ENCODE results near the gene KLF13. TPM values are rescaled to one million over a fixed set of nuclear protein-coding genes. Genes with fewer than 3 reads are reported as not detected.
A peak's percentile ranks its signal among the peaks of the same experiment; 100 is the strongest.

The KLF13 gene
- total and polyA plus RNA-seq, 2 donors (not counting 1 experiment from before 2014, with no cell fraction given), result 39.6 to 42.9 TPM

- Histone ChIP-seq H3K4me1 (ENCODE audit: control insufficient read depth, extremely low read depth, insufficient read depth, low read length) (peaks cover 23% of the 10 kb centered on the region), H3K9me3 (ENCODE audit: control insufficient read depth, insufficient read depth, low read depth, low read length) (no peaks in the 10 kb centered on the region), H3K4me3 (replicated peaks in 1 of 4; ENCODE audit: control extremely low read depth in 1 of 4, insufficient read depth in 1 of 4, low read depth in 3 of 4, low read length in 4 of 4) (no peak overlapping the region), H3K27me3 (ENCODE audit: control insufficient read depth, insufficient read depth, low read length) (no peaks in the 10 kb centered on the region), H4K20me1 (ENCODE audit: control insufficient read depth, extremely low read depth, insufficient read depth, low read length) (no peaks in the 10 kb centered on the region), H3K9ac (ENCODE audit: insufficient read depth, low read length) (peak overlapping the region; percentile 16), H3K4me2 (ENCODE audit: extremely low read depth, insufficient read depth, low read length) (no peak overlapping the region), H3K79me2 (ENCODE audit: control insufficient read depth, insufficient read depth, low read length) (no peaks in the 10 kb centered on the region), H3K27ac (ENCODE audit: insufficient read depth, low read length) (peak overlapping the region; percentile 67), H2AFZ (ENCODE audit: low read length) (no peak overlapping the region), H3K36me3 (ENCODE audit: control insufficient read depth, insufficient read depth, low read length) (no peaks in the 10 kb centered on the region)
- DNase-seq (ENCODE audit: low read depth in 2 of 2), result peak in 1 of 2 donors; percentile 62
- TF ChIP-seq CTCF (conservative IDR thresholded peaks at IDR 0.05 in 1 of 2, IDR thresholded peaks at IDR 0.05 in 1 of 2; ENCODE audit: low read depth in 1 of 2, low read length in 2 of 2) (no peak), EZH2 (IDR thresholded peaks at IDR 0.05; ENCODE audit: low read length, missing control alignments) (no peak)
These were observed 75.9 kb downstream of the KLF13 start for GRCh38 chr15:31402511-31403056.

DNA sequence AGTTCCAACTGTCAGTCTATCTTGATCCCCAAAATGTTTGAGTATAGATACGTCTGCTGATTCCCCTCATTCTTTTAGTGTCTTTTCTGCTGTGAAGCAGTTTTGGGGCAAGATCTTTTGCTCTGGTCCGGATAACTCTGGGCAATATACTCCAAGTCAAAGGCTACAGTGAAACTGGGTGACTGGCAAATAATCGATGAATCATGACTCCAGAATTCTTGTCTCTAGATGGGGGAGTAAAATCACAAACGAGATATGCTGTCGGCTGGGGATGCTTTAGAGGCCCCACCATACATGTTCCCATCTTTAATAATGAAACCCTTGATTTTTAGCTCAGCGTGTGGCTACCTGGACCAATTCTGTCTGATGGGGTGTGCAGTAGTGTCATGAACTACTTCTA lies 76.5 kb downstream of the KLF13 start:
- no peaks in the 10 kb centered on the region for H3K36me3 ChIP-seq (ENCODE audit: control insufficient read depth, insufficient read depth, low read length)
- TF ChIP-seq CTCF (conservative IDR thresholded peaks at IDR 0.05 in 1 of 2, IDR thresholded peaks at IDR 0.05 in 1 of 2; ENCODE audit: low read depth in 1 of 2, low read length in 2 of 2), result no peak
- TF ChIP-seq EZH2 (IDR thresholded peaks at IDR 0.05; ENCODE audit: low read length, missing control alignments), result no peak
- no peak for DNase-seq (ENCODE audit: low read depth in 2 of 2)
- H3K27me3 ChIP-seq (ENCODE audit: control insufficient read depth, insufficient read depth, low read length), result no peaks in the 10 kb centered on the region
- peak overlapping the region; percentile 67 for H3K27ac ChIP-seq (ENCODE audit: insufficient read depth, low read length)
- no peaks in the 10 kb centered on the region for H3K79me2 ChIP-seq (ENCODE audit: control insufficient read depth, insufficient read depth, low read length)
- H3K4me2 ChIP-seq (ENCODE audit: extremely low read depth, insufficient read depth, low read length), result no peak overlapping the region
- H4K20me1 ChIP-seq (ENCODE audit: control insufficient read depth, extremely low read depth, insufficient read depth, low read length), result no peaks in the 10 kb centered on the region
- no peak overlapping the region for H3K4me3 ChIP-seq (replicated peaks in 1 of 4; ENCODE audit: control extremely low read depth in 1 of 4, insufficient read depth in 1 of 4, low read depth in 3 of 4, low read length in 4 of 4)
- no peaks in the 10 kb centered on the region for H3K9me3 ChIP-seq (ENCODE audit: control insufficient read depth, insufficient read depth, low read depth, low read length)
- peaks cover 17% of the 10 kb centered on the region for H3K4me1 ChIP-seq (ENCODE audit: control insufficient read depth, extremely low read depth, insufficient read depth, low read length)
- no peak overlapping the region for H2AFZ ChIP-seq (ENCODE audit: low read length)
- H3K9ac ChIP-seq (ENCODE audit: insufficient read depth, low read length), result no peak overlapping the region

DNA sequence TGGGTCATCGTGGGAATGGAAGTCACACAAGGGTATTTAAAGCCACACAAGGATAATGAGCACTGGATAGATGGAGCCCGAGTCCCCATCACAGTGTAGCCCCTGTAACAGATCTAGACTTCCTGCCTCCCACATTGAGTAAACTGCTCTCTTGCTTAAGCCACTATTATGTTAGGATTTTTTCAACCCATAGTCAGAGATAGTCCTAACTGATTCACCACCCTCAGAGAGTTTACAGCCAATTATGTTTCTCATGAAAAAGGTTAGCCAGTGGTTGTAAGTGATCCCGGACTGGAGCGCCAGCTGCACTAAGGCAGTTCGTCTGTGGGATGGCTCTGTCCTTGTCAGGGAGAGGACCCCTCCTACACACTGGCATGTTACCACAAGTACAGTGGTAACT lies 77.0 kb downstream of the KLF13 start:
- Histone ChIP-seq H3K4me1 (ENCODE audit: control insufficient read depth, extremely low read depth, insufficient read depth, low read length) (peaks cover 14% of the 10 kb centered on the region), H3K4me3 (replicated peaks in 1 of 4; ENCODE audit: control extremely low read depth in 1 of 4, insufficient read depth in 1 of 4, low read depth in 3 of 4, low read length in 4 of 4) (no peak overlapping the region), H3K27me3 (ENCODE audit: control insufficient read depth, insufficient read depth, low read length) (no peaks in the 10 kb centered on the region), H3K9me3 (ENCODE audit: control insufficient read depth, insufficient read depth, low read depth, low read length) (no peaks in the 10 kb centered on the region), H3K36me3 (ENCODE audit: control insufficient read depth, insufficient read depth, low read length) (no peaks in the 10 kb centered on the region), H4K20me1 (ENCODE audit: control insufficient read depth, extremely low read depth, insufficient read depth, low read length) (no peaks in the 10 kb centered on the region), H2AFZ (ENCODE audit: low read length) (no peak overlapping the region), H3K4me2 (ENCODE audit: extremely low read depth, insufficient read depth, low read length) (no peak overlapping the region), H3K79me2 (ENCODE audit: control insufficient read depth, insufficient read depth, low read length) (no peaks in the 10 kb centered on the region), H3K9ac (ENCODE audit: insufficient read depth, low read length) (no peak overlapping the region), H3K27ac (ENCODE audit: insufficient read depth, low read length) (peak overlapping the region; percentile 67)
- peak in 1 of 2 donors; percentile 49 for DNase-seq (ENCODE audit: low read depth in 2 of 2)
- no peak for TF ChIP-seq EZH2 (IDR thresholded peaks at IDR 0.05; ENCODE audit: low read length, missing control alignments)
- no peak for TF ChIP-seq CTCF (conservative IDR thresholded peaks at IDR 0.05 in 1 of 2, IDR thresholded peaks at IDR 0.05 in 1 of 2; ENCODE audit: low read depth in 1 of 2, low read length in 2 of 2)
